G401 (cell line): ENCODE data around the gene MDH2. TPM values are rescaled to one million over a fixed set of nuclear protein-coding genes. Genes with fewer than 3 reads are reported as not detected.
"Not testable (repeated sequence)": the region's sequence is repeated elsewhere in the genome, so short reads cannot be mapped to it uniquely, and the experiment has no call there.

Experiments used
- DNase-seq: peaks from one replicate; pipeline ENCODE4 v3.0.0-alpha.2; 2015; ENCODE audit warnings: low spot score
- in situ Hi-C: cut with HindIII; loops from 2 replicates; pipeline ENCODE4 v1.10.0; 2016; ENCODE audit warnings: low sequenced_read_pairs, mixed read lengths
- total RNA-seq: library from RNA; depleted of rRNA; stranded (reverse); fragments of >200 nt; shearing (Covaris generic); gene quantifications from 2 replicates; pipeline ENCODE4 v1.2.3, GENCODE V29; 2014

The MDH2 gene
- total RNA-seq, 1 experiment from 2014 or later = 192 TPM

- DNase-seq = no peak
- in situ Hi-C loops = no loop called here
These were observed 19.0 kb downstream of the MDH2 start for GRCh38 chr7:76066716-76067503.

GRCh38 chr7:76069238-76069638 is 21.3 kb downstream of the MDH2 start:
- DNase-seq = peak; percentile 73
- in situ Hi-C loops = no loop called here

- in situ Hi-C loops = no loop called here
- DNase-seq = no peak
These were observed 23.7 kb downstream of the MDH2 start for GRCh38 chr7:76071316-76072242.

GRCh38 chr7:76072243-76073148 is 24.6 kb downstream of the MDH2 start:
- in situ Hi-C loops = no loop called here
- no peak for DNase-seq

GRCh38 chr7:76073335-76073990 is 25.6 kb downstream of the MDH2 start:
- DNase-seq = no peak
- in situ Hi-C loops = no loop called here

- no peak for DNase-seq
- in situ Hi-C loops = no loop called here
These were observed 26.5 kb downstream of the MDH2 start for GRCh38 chr7:76074306-76074971.

GRCh38 chr7:76074972-76075370 is 27.1 kb downstream of the MDH2 start:
- in situ Hi-C loops = no loop called here
- no peak for DNase-seq

- no peak for DNase-seq
- in situ Hi-C loops = no loop called here
These were observed 29.1 kb downstream of the MDH2 start for GRCh38 chr7:76076995-76077394.

- in situ Hi-C loops = no loop called here
- DNase-seq = no peak
These were observed 29.5 kb downstream of the MDH2 start for GRCh38 chr7:76077435-76077834.

GRCh38 chr7:76080204-76080603 is 32.3 kb downstream of the MDH2 start:
- in situ Hi-C loops = no loop called here
- peak; percentile 62 for DNase-seq

- in situ Hi-C loops, DNase-seq: not testable (repeated sequence)
These were observed 36.2 kb downstream of the MDH2 start for GRCh38 chr7:76084115-76084514.

GRCh38 chr7:76086070-76086469 is 38.2 kb downstream of the MDH2 start:
- in situ Hi-C loops = no loop called here
- no peak for DNase-seq

- DNase-seq, in situ Hi-C loops: not testable (repeated sequence)
These were observed 39.5 kb downstream of the MDH2 start for GRCh38 chr7:76087362-76087791.

- in situ Hi-C loops = no loop called here
These were observed 42.1 kb downstream of the MDH2 start for GRCh38 chr7:76089865-76090475.

GRCh38 chr7:76091506-76091905 is 43.6 kb downstream of the MDH2 start:
- no peak for DNase-seq
- in situ Hi-C loops = no loop called here

More at GRCh38 chr7:76089865-76090475, 42.1 kb downstream of the MDH2 start:
- no peak for DNase-seq

- DNase-seq = not testable (repeated sequence)
These were observed 45.6 kb downstream of the MDH2 start for GRCh38 chr7:76093531-76093930.

GRCh38 chr7:76094326-76094725 is 46.4 kb downstream of the MDH2 start:
- in situ Hi-C loops = not testable (repeated sequence)

More at GRCh38 chr7:76093531-76093930, 45.6 kb downstream of the MDH2 start:
- in situ Hi-C loops = not testable (repeated sequence)

GRCh38 chr7:76095908-76096307 is 48.0 kb downstream of the MDH2 start:
- in situ Hi-C loops = no loop called here

More at GRCh38 chr7:76094326-76094725, 46.4 kb downstream of the MDH2 start:
- DNase-seq = not testable (repeated sequence)

More at GRCh38 chr7:76095908-76096307, 48.0 kb downstream of the MDH2 start:
- no peak for DNase-seq
